DND-41 (cell line): Measurements from ENCODE around the gene HMGXB3.

ENCODE experiments used
- EZH2 ChIP-seq: IDR thresholded peaks from 3 replicates; pipeline ENCODE4 v1.6.1; 2012; ENCODE audit warnings: borderline replicate concordance, low read depth, mild to moderate bottlenecking, moderate library complexity, low read length, inconsistent platforms; ENCODE audit not compliant: severe bottlenecking
- TF ChIP-seq, protein P1 (sequence below): IDR thresholded peaks from 2 replicates; pipeline ENCODE4 v1.5.1; 2012; ENCODE audit warnings: borderline replicate concordance, low read length, moderate library complexity, mild to moderate bottlenecking; ENCODE audit not compliant: poor library complexity, severe bottlenecking; ENCODE audit errors: extremely low read depth

GRCh38 chr5:150022158-150022531, 21.6 kb downstream of the HMGXB3 start:
- TF ChIP-seq, protein P1, sequence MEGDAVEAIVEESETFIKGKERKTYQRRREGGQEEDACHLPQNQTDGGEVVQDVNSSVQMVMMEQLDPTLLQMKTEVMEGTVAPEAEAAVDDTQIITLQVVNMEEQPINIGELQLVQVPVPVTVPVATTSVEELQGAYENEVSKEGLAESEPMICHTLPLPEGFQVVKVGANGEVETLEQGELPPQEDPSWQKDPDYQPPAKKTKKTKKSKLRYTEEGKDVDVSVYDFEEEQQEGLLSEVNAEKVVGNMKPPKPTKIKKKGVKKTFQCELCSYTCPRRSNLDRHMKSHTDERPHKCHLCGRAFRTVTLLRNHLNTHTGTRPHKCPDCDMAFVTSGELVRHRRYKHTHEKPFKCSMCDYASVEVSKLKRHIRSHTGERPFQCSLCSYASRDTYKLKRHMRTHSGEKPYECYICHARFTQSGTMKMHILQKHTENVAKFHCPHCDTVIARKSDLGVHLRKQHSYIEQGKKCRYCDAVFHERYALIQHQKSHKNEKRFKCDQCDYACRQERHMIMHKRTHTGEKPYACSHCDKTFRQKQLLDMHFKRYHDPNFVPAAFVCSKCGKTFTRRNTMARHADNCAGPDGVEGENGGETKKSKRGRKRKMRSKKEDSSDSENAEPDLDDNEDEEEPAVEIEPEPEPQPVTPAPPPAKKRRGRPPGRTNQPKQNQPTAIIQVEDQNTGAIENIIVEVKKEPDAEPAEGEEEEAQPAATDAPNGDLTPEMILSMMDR = no peak
- no peak for TF ChIP-seq EZH2
